Measurements from ENCODE around the gene LGI4.

Gene LGI4

DNA sequence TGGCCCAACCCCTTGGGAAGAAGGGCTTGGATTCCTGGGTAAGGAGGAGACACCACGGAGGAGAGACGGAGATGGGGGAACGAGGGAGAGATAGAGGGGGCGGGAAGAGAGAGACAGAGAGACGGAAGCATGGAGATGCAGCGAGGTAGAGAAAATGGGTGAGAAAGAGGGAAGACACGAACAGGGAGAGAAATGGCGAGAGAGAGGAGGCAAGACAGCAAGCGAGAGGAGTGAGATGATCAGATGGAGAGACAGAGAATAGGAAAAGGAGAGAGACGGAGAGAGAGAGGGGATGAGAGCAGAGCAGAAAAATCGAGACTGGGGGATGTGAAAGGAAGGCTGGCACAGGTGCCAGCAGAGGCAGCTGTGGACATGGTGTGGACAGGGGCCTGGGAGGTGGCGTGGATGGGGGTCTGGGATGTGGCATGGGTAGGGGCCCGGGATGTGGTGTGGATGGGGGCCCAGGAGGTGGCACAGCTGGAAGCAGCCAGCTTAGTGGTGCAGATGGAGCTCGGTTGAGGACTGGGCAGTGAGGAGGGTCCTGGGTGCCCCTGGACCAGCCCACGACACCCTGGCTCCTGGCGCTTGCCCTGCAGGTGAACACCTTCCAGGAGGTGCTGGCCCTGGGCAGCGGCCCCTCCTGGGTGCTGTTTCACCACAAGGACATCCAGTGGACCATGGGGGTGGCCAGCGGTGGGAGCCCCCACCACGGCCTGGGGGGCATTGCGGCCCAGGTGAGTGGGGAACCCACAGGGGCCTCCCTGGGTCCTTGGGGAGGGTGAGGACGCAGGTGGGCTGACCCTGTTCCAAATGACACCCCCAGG, 59.4 kb downstream of the LGI4 start:
- H3K4me3 Mint-ChIP-seq = no peak overlapping the region
- no peak for DNase-seq (ENCODE audit: low spot score)
- no peaks in the 10 kb centered on the region for H3K4me1 Mint-ChIP-seq (ENCODE audit: low read depth)
- no peaks in the 10 kb centered on the region for H3K27me3 Mint-ChIP-seq (ENCODE audit: low read depth)
- no peak overlapping the region for H3K27ac Mint-ChIP-seq
- H3K9me3 Mint-ChIP-seq = no peaks in the 10 kb centered on the region
- no peaks in the 10 kb centered on the region for H3K36me3 Mint-ChIP-seq (ENCODE audit: low read depth)

All from T-helper 2 cell treated with Interferon-gamma antibody and Interleukin-4, amounts not matched to agents 5 μg/mL and 100 μg/mL, for 36 hours (primary cell).